ENCODE measurements around the gene CYP39A1.

Gene CYP39A1

GRCh38 chr6:46610862-46611553 lies 41.6 kb downstream of the CYP39A1 start:
- H3K9me3 ChIP-seq (replicated peaks in 1 of 11): no peaks in the 10 kb centered on the region
- no peak for TF ChIP-seq Cebpa-rat (IDR thresholded peaks at IDR 0.05)
- H3K27ac ChIP-seq: no peak overlapping the region
- H3K27me3 ChIP-seq: no peaks in the 10 kb centered on the region
- H4K20me1 ChIP-seq: no peaks in the 10 kb centered on the region
- H3K4me1 ChIP-seq: no peaks in the 10 kb centered on the region
- H3K4me2 ChIP-seq: no peak overlapping the region
- no peak overlapping the region for H3K9ac ChIP-seq
- H3K4me3 ChIP-seq: no peak overlapping the region
- H3K36me3 ChIP-seq: no peaks in the 10 kb centered on the region

GRCh38 chr6:46606338-46606737 lies 46.3 kb downstream of the CYP39A1 start:
- Histone ChIP-seq H3K27me3 (no peaks in the 10 kb centered on the region), H3K27ac (no peak overlapping the region), H3K9me3 (replicated peaks in 1 of 11) (no peaks in the 10 kb centered on the region), H3K4me2 (no peak overlapping the region), H3K9ac (no peak overlapping the region), H3K36me3 (no peaks in the 10 kb centered on the region), H3K4me3 (no peak overlapping the region), H3K4me1 (no peaks in the 10 kb centered on the region), H4K20me1 (no peaks in the 10 kb centered on the region)
- no peak for TF ChIP-seq Cebpa-rat (IDR thresholded peaks at IDR 0.05)

GRCh38 chr6:46605091-46605797 lies 47.4 kb downstream of the CYP39A1 start:
- no peaks in the 10 kb centered on the region for H3K9me3 ChIP-seq (replicated peaks in 1 of 11)
- no peak overlapping the region for H3K27ac ChIP-seq
- no peak for TF ChIP-seq Cebpa-rat (IDR thresholded peaks at IDR 0.05)
- H3K4me2 ChIP-seq: no peak overlapping the region
- H3K36me3 ChIP-seq: no peaks in the 10 kb centered on the region
- no peaks in the 10 kb centered on the region for H3K4me1 ChIP-seq
- no peaks in the 10 kb centered on the region for H4K20me1 ChIP-seq
- H3K4me3 ChIP-seq: no peak overlapping the region
- H3K27me3 ChIP-seq: no peaks in the 10 kb centered on the region
- H3K9ac ChIP-seq: no peak overlapping the region

- no peak overlapping the region for H3K4me3 ChIP-seq
- H3K27me3 ChIP-seq: no peaks in the 10 kb centered on the region
- H3K36me3 ChIP-seq: no peaks in the 10 kb centered on the region
- H4K20me1 ChIP-seq: no peaks in the 10 kb centered on the region
- no peak overlapping the region for H3K4me2 ChIP-seq
- no peak for TF ChIP-seq Cebpa-rat (IDR thresholded peaks at IDR 0.05)
- no peak overlapping the region for H3K9ac ChIP-seq
- H3K9me3 ChIP-seq (replicated peaks in 1 of 11): peaks cover 3 to 13% (median 8%) of the 10 kb centered on the region in 11 experiments; a peak in 15 of 22 replicates
- no peaks in the 10 kb centered on the region for H3K4me1 ChIP-seq
- no peak overlapping the region for H3K27ac ChIP-seq
These were observed 54.4 kb downstream of the CYP39A1 start for GRCh38 chr6:46598215-46598614.

GRCh38 chr6:46592740-46593139 lies 59.9 kb downstream of the CYP39A1 start:
- Histone ChIP-seq H4K20me1 (no peaks in the 10 kb centered on the region), H3K4me2 (no peak overlapping the region), H3K9me3 (replicated peaks in 1 of 11) (peaks cover 3 to 13% (median 8%) of the 10 kb centered on the region in 11 experiments; a peak in 15 of 22 replicates), H3K27me3 (no peaks in the 10 kb centered on the region), H3K36me3 (no peaks in the 10 kb centered on the region), H3K27ac (no peak overlapping the region), H3K4me3 (no peak overlapping the region), H3K9ac (no peak overlapping the region), H3K4me1 (no peaks in the 10 kb centered on the region)
- TF ChIP-seq Cebpa-rat (IDR thresholded peaks at IDR 0.05): no peak

GRCh38 chr6:46592046-46592445 lies 60.6 kb downstream of the CYP39A1 start:
- Histone ChIP-seq H3K9ac (no peak overlapping the region), H3K9me3 (replicated peaks in 1 of 11) (peaks cover 3 to 13% (median 8%) of the 10 kb centered on the region in 11 experiments; a peak in 15 of 22 replicates), H3K36me3 (no peaks in the 10 kb centered on the region), H4K20me1 (no peaks in the 10 kb centered on the region), H3K4me2 (no peak overlapping the region), H3K4me1 (no peaks in the 10 kb centered on the region), H3K4me3 (no peak overlapping the region), H3K27ac (no peak overlapping the region), H3K27me3 (no peaks in the 10 kb centered on the region)
- TF ChIP-seq Cebpa-rat (IDR thresholded peaks at IDR 0.05): no peak

GRCh38 chr6:46590765-46591164 lies 61.9 kb downstream of the CYP39A1 start:
- Histone ChIP-seq H3K9me3 (replicated peaks in 1 of 11) (peaks cover 3 to 13% (median 8%) of the 10 kb centered on the region in 11 experiments; a peak in 15 of 22 replicates), H3K4me2 (no peak overlapping the region), H3K9ac (no peak overlapping the region), H3K27ac (no peak overlapping the region), H3K4me1 (no peaks in the 10 kb centered on the region), H3K4me3 (no peak overlapping the region), H4K20me1 (no peaks in the 10 kb centered on the region), H3K36me3 (no peaks in the 10 kb centered on the region), H3K27me3 (no peaks in the 10 kb centered on the region)
- no peak for TF ChIP-seq Cebpa-rat (IDR thresholded peaks at IDR 0.05)

GRCh38 chr6:46586906-46587305 lies 65.7 kb downstream of the CYP39A1 start:
- H4K20me1 ChIP-seq: no peaks in the 10 kb centered on the region
- H3K9ac ChIP-seq: no peak overlapping the region
- no peaks in the 10 kb centered on the region for H3K4me1 ChIP-seq
- no peak for TF ChIP-seq Cebpa-rat (IDR thresholded peaks at IDR 0.05)
- no peaks in the 10 kb centered on the region for H3K27me3 ChIP-seq
- H3K9me3 ChIP-seq (replicated peaks in 1 of 11): no peaks in the 10 kb centered on the region
- no peak overlapping the region for H3K4me2 ChIP-seq
- H3K27ac ChIP-seq: no peak overlapping the region
- no peak overlapping the region for H3K4me3 ChIP-seq
- H3K36me3 ChIP-seq: no peaks in the 10 kb centered on the region

GRCh38 chr6:46584586-46584985 lies 68.0 kb downstream of the CYP39A1 start:
- H3K27ac ChIP-seq: no peak overlapping the region
- H3K4me2 ChIP-seq: no peak overlapping the region
- no peaks in the 10 kb centered on the region for H4K20me1 ChIP-seq
- no peak for TF ChIP-seq Cebpa-rat (IDR thresholded peaks at IDR 0.05)
- H3K9ac ChIP-seq: no peak overlapping the region
- H3K4me1 ChIP-seq: no peaks in the 10 kb centered on the region
- H3K27me3 ChIP-seq: no peaks in the 10 kb centered on the region
- no peaks in the 10 kb centered on the region for H3K9me3 ChIP-seq (replicated peaks in 1 of 11)
- no peak overlapping the region for H3K4me3 ChIP-seq
- no peaks in the 10 kb centered on the region for H3K36me3 ChIP-seq

GRCh38 chr6:46583721-46584120 lies 68.9 kb downstream of the CYP39A1 start:
- Histone ChIP-seq H4K20me1 (no peaks in the 10 kb centered on the region), H3K4me3 (no peak overlapping the region), H3K27me3 (no peaks in the 10 kb centered on the region), H3K9me3 (replicated peaks in 1 of 11) (no peaks in the 10 kb centered on the region), H3K4me2 (no peak overlapping the region), H3K4me1 (no peaks in the 10 kb centered on the region), H3K36me3 (no peaks in the 10 kb centered on the region), H3K9ac (no peak overlapping the region), H3K27ac (no peak overlapping the region)
- TF ChIP-seq Cebpa-rat (IDR thresholded peaks at IDR 0.05): no peak

All from BLaER1 treated with 17β-estradiol and CSF1 and Interleukin-3, amounts not matched to agents 10 nM and 100 nM (cell line).